Gastroesophageal sphincter (tissue), 3 donors: Measurements from ENCODE around the gene PDRG1.

ENCODE experiments used
- CTCF ChIP-seq, 4 experiments: fragments of 200-600 bp in 2 of 4; fragments of 450-650 bp in 2 of 4; sonication (generic) in 1 of 4; IDR thresholded peaks; one replicate each; pipeline ENCODE4 v1.5.1; 2017 to 2019; ENCODE audit warnings: antibody characterized with exemption in 4 of 4, mild to moderate bottlenecking in 2 of 4, moderate library complexity in 2 of 4
- EP300 ChIP-seq: sonication (generic); formaldehyde crosslinking; IDR thresholded peaks from one replicate; pipeline ENCODE4 v1.6.1; 2017; ENCODE audit warnings: antibody characterized with exemption, mild to moderate bottlenecking
- POLR2A ChIP-seq, 2 donors: fragments of 450-650 bp; IDR thresholded peaks; one replicate each; pipeline ENCODE4 v1.6.1; 2017; ENCODE audit warnings: antibody characterized with exemption in 2 of 2, mild to moderate bottlenecking in 2 of 2, moderate library complexity in 1 of 2
- POLR2AphosphoS5 ChIP-seq: sonication (generic); formaldehyde crosslinking; IDR thresholded peaks from one replicate; pipeline ENCODE4 v1.6.1; 2017; ENCODE audit warnings: antibody characterized with exemption

- TF ChIP-seq CTCF (IDR thresholded peaks at IDR 0.05) (no peak), POLR2A (IDR thresholded peaks at IDR 0.05) (no peak), EP300 (no peak), POLR2AphosphoS5 (no peak)
Observed at GRCh38 chr20:31918466-31919105, 33.3 kb downstream of the PDRG1 start.
